ENCODE results near the gene ZNF827.
"Not testable (repeated sequence)": the region's sequence is repeated elsewhere in the genome, so short reads cannot be mapped to it uniquely, and the experiment has no call there.

The ZNF827 gene

DNA sequence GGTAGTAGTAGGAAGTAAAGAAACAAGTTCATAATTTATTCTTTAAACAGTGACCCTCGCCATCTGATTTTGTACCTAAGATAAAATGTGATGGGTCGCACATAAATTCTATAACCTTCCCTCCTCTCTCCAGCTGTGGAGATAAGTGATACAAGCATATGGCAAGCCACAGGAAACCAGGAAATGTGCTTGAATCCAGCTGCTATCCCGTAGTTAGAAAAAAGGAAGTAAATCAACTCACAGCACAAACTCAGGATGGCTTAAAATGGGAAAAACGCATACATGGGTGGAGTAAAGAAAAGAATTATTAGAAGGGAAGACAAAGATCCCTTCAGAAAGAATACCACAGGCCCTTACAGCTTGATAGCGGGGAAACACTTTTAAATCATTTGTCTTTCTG, 78.2 kb downstream of the ZNF827 start:
- no peak for DNase-seq

GRCh38 chr4:145859926-145860325, 78.7 kb downstream of the ZNF827 start:
- no peak for DNase-seq

DNA sequence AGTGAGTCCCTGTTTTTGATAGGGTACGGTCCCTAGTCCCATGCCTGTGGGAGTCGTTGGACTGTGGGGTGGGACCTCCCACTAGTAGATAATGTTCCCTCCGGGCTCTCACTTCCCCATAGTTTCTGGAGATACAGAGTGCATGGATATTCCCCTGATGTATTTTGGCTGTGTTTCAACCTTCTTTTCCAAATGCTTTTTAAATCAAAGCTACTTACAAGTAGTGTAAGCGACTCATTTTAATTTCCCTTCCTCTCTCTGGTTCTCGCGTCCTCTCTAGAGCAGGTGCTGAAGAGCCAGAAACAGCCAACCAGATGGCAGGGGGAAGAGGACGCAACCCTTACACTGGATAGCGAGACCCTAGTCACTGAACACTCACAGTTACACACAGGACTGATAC, 79.2 kb downstream of the ZNF827 start:
- DNase-seq, result no peak

DNA sequence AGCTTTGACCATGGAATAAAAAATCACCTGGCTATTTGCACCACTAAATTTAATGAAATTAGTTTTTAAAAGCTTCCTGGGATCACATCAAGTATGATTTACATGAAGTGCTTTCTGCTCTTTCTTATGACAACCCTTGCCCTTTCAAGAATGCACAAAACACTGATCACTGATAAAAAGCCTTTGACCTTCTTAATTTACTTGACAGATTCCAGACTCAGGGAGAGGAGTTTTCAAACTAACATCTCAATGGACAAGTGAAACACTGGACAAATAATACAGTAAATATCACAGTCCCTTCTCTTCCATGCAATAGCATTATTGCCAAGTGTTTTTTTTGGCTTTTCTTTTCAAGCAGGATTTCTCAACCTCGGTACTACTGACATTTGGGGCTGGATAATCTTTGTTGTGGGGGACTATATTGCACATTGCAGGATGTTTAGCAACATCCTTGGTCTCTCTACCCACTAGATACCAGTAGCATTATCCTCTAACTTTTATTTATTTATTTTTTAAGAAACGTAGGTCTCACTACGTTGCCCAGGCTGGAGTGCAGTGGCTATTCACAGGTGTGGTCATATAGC, 86.3 kb downstream of the ZNF827 start:
- DNase-seq, result no peak

DNA sequence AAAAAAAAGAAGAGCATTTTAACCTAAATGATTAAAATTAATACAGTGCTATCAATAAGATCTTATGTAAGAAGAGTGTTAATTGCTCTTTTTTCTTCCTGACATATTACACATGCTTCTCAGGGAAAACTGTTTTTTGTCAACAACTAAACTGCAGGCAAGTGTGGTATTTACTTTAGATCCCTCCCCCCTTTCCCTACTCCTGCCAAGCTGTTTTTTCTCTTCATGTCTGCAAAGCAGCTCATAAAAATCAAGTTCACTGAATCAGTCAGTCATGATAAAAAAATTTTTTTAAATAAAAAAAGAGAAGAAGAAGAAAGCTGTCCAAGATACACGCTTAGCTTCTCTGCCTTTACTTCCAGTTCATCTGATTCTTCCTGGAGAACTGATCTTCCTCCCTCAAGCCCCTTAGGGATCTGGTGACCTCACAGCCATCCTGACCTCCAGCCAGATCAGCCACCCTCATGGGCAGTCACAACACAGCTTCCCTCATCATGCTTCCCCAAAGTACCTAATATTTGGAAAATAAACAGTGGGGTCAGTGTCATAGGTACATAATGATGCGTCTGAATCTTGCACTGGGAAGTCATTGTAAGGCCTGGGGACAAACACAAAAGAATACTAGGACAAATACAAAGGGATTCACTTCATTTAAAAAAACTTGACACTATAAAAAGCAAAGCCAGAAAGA, 87.0 kb downstream of the ZNF827 start:
- no peak for DNase-seq

DNA sequence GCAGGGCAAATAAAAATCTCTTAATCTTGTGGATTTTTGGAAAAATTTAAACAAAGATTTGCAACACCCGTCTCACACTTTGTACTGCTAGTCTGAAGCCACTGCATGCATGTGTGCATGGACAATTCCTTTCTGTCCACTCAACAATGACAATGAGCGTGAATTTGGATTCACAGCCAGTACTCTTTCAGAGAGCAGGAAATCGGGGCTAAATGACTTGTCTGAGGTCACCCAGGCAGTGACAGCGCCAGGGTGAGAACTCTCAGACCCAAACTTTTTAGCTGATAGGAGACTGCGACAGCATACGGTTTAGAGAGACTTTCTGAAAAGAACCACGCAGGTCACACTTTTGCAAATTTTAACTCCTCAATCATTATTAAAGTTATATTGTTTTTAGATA, 90.9 kb downstream of the ZNF827 start:
- DNase-seq, result no peak

- no peak for DNase-seq
Observed at GRCh38 chr4:145845118-145845517, 93.5 kb downstream of the ZNF827 start.

DNA sequence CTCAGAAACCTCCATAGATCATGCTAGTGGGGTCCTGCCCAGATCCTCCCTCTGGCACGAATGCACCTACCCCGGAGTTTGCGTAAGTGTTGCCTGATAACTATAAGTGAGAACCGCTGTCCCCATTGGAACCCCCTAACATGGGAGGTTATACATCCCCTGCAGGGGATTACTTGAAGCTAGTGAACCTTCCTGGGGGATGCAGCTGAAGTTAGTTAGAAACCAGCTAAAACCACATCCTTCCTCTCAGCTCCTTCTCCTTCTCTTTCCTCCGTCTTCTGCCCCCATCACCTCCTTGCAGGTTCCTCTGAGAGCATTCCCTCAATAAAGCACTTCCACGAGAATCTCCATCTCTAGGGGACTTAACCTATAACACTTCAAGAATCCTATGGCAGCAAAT, 95.0 kb downstream of the ZNF827 start:
- DNase-seq, result no peak

GRCh38 chr4:145843148-145843547, 95.5 kb downstream of the ZNF827 start:
- no peak for DNase-seq

DNA sequence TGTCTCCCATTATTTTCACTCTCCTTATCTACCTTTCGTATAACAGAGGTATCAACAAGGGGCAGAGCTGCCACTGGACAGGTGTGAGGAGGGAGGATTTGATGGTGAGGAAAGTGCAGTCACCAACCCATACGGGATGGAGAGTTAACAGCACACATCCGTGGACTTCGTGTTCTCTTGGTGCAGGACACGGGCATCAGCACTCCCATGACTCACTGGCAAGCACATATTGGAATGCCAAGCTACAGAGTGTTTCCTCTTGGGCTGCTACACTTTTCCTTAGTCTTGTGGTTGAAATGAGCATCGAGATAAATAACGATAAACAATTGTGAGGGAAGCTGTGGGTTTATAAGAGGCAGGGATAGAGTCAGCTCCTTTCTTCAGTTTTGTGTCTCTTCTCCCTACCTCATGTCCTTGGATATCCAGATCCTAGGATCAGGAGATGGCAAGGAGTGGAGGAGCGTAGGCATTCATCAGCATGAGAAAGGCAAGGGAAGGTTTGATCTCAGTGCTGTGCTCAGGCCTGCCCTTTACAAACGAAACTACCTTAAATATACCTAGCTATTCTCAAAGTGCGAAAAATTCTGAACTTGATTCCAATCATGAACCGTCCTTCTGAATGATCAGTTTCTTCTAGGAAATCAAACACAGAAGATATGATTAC, 96.3 kb downstream of the ZNF827 start:
- no peak for DNase-seq

- no peak for DNase-seq
Observed at GRCh38 chr4:145840801-145841200, 97.8 kb downstream of the ZNF827 start.

GRCh38 chr4:145840162-145840768, 98.4 kb downstream of the ZNF827 start:
- peak; percentile 25 for DNase-seq

DNA sequence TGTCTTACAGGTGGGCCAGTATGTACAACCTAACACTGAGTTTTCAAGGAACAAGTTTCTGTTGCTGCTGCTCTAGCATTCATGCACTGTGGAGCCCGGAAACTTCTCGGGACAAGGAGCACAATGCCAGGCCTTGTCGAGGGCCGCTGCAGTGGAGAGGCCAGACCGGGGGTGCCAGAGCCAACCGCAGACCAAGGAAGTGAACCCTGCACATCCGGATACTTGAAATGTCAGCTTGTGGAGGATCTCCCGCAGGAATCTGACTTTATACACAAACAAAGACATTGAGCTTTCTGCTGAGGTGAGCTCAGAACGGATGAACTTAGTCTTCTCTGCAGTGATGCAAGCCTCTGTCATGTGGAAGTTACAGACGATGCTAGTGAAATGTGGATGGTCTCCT, 99.5 kb downstream of the ZNF827 start:
- DNase-seq, result no peak

GRCh38 chr4:145832384-145832783, 106.2 kb downstream of the ZNF827 start:
- DNase-seq, result not testable (repeated sequence)

DNA sequence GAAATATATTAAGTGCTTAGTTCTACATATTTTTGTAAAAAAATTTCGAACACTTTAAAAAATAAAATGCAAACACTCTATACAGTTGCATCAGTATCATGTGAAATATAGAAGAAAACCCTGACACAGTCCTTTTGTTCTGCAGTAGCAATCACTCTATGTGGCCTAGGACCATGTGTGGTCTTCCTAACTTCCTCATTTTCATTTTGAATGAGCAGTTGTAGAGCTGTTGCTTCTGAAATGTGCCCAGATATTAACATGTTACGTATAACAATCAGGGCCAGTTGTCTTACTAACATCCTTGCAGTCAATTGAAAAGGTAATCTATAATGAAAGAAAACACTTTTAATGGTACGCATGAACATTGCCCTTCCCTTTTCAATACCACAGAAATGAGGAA, 107.9 kb downstream of the ZNF827 start:
- no peak for DNase-seq

- no peak for DNase-seq
Observed at GRCh38 chr4:145829629-145830395, 108.8 kb downstream of the ZNF827 start.

- no peak for DNase-seq
Observed at GRCh38 chr4:145828802-145829485, 109.7 kb downstream of the ZNF827 start.

DNA sequence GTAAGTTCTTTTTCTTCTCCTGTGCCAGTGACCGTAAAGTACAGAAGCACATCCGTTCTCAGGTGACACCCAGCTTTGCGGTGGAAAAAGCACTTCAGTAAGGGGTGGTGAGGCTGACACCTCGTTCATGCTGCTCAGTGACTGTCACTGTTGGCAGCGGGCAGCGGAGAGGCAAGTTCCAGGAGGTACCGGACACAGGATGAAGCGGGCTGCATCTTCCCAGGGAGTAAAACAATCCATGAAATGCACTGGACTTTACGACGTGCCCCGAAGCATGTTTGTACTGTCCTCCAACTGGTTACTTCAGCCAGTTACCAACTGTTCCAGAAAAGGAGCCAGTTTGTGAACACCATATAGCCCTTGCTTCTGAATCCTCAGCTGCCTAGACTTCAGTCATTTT, 110.7 kb downstream of the ZNF827 start:
- no peak for DNase-seq

DNA sequence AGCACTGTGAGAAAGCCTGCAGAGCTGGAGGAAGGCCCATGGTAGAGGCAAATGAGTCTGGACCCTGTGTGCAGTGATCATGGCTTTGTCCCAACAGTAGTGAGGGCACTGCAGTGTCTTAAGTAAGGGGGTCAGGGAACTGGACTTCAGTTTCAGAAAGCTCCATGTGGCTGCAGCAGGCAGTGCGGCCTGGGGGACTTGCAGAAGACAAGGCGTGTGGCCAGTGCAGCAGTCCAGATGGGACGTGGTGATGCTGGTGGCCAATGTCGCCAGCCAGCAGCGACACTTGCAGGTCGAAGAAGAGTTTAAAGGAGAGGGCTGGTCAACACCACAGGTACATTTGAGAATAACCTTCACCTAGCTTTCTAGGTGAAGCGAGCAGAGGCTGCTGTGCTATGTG, 113.4 kb downstream of the ZNF827 start:
- DNase-seq, result no peak

- no peak for DNase-seq
Observed at GRCh38 chr4:145824463-145824862, 114.2 kb downstream of the ZNF827 start.

GRCh38 chr4:145823743-145824142, 114.9 kb downstream of the ZNF827 start:
- no peak for DNase-seq

- DNase-seq, result no peak
Observed at GRCh38 chr4:145822581-145822980, 116.0 kb downstream of the ZNF827 start.

GRCh38 chr4:145822181-145822580, 116.4 kb downstream of the ZNF827 start:
- DNase-seq, result no peak

Data from kidney glomerular epithelial cell (primary cell).